ENCODE results near the gene EFNB1.

- TF ChIP-seq, protein P1, sequence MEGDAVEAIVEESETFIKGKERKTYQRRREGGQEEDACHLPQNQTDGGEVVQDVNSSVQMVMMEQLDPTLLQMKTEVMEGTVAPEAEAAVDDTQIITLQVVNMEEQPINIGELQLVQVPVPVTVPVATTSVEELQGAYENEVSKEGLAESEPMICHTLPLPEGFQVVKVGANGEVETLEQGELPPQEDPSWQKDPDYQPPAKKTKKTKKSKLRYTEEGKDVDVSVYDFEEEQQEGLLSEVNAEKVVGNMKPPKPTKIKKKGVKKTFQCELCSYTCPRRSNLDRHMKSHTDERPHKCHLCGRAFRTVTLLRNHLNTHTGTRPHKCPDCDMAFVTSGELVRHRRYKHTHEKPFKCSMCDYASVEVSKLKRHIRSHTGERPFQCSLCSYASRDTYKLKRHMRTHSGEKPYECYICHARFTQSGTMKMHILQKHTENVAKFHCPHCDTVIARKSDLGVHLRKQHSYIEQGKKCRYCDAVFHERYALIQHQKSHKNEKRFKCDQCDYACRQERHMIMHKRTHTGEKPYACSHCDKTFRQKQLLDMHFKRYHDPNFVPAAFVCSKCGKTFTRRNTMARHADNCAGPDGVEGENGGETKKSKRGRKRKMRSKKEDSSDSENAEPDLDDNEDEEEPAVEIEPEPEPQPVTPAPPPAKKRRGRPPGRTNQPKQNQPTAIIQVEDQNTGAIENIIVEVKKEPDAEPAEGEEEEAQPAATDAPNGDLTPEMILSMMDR (IDR thresholded peaks at IDR 0.05), result peak in 1 of 6 experiments; percentile 10
- no peak for TF ChIP-seq POLR2A (IDR thresholded peaks at IDR 0.05)
These were observed 15.2 kb downstream of the EFNB1 start for GRCh38 chrX:68843992-68844391.
